ENCODE data around the gene PLK3.

DNA sequence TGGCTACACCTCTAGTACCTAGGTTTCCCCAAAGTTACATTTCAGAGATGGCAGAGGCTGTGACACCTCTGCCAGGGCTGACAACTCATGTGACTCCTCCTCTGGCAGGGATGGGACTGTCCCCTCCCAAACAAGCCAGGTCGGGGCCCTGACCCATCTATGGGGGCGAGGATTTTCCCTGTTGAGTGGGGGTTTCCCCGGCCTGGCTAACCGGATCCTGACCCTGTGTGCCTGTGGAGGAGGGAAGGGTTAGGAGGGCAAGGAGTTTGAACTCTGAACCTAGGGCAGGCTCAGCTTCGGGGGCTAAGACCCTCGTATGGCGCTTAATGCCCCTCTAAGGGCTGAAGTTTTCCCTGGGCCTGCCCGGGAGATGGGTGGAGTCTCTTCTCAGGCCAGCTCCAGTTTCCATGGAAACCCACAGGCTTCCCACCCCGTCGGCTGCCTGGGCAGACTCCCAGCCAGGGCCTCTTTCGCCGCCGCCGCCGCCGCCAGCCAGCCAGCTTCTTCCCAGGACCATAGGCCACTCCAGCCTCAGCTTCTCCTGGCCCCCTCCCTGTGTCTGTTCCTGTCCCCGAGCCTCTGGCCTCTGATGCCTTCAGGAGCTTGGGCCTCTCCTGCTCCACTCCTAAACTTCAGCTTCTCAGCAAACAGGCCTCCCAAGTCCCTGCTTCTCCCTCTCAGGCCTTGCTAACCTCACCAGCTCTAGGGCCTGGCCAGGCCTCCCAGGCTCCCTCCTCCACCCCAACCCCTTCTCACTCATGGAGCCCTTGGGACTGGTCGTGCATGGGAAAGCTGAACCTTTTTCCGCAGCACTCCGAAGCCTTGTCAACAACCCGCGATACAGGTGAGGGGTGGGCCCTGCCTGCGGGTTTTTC, 8.1 kb downstream of the PLK3 start, which contains the start of gene BTBD19:
- TF ChIP-seq CTCF (IDR thresholded peaks at IDR 0.05; ENCODE audit: borderline replicate concordance, extremely low read depth, low read length, poor library complexity, severe bottlenecking) (no peak), EZH2 (IDR thresholded peaks at IDR 0.05; ENCODE audit: borderline replicate concordance, low read depth, low read length, severe bottlenecking) (no peak)
